GM18526 (cell line): Measurements from ENCODE around the gene TTBK1.

Source experiments
- POLR2A ChIP-seq: IDR thresholded peaks from 3 replicates; pipeline ENCODE4 v1.6.1; 2011; ENCODE audit not compliant: insufficient read length; ENCODE audit errors: extremely low read depth

The TTBK1 gene

DNA sequence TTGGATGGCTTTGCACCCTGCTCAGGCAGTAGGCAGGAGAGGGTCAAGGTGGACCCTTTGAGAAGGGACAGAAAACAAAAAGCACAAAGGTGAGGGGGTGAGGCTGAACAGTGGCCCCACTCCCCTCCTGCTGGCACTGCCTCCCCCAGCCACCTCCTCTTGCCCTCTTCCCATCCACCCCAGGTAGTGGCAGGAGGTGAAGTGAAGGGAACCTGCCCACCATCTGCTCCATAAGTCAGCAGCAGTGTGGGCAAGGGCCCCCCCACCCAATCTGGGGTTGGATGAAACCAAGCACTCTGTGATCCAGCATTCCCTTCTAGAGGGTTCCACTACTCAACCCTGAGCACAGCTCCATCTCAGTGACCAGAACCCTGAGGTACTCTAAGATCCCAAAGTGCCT lies 28.7 kb downstream of the TTBK1 start:
- no peak for TF ChIP-seq POLR2A

DNA sequence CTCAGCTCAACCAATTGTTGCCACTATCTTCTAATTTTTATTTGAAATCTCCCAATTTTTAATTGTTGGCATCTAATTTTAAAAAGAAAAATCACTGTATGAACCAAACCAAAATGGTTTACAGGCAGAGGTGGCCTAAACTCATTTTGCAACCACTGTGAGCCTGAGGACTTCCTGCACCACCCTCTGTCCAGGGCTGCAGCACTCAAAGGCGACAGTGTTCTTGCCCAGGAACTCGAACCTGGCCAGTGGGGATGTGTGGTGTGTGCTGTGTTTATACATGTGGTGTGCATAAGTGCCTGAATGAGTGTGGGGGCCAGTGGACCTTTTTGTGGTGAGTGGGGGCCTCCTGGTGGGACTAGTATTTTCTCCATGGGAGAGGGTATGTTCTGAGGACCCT lies 30.4 kb downstream of the TTBK1 start:
- TF ChIP-seq POLR2A = no peak

DNA sequence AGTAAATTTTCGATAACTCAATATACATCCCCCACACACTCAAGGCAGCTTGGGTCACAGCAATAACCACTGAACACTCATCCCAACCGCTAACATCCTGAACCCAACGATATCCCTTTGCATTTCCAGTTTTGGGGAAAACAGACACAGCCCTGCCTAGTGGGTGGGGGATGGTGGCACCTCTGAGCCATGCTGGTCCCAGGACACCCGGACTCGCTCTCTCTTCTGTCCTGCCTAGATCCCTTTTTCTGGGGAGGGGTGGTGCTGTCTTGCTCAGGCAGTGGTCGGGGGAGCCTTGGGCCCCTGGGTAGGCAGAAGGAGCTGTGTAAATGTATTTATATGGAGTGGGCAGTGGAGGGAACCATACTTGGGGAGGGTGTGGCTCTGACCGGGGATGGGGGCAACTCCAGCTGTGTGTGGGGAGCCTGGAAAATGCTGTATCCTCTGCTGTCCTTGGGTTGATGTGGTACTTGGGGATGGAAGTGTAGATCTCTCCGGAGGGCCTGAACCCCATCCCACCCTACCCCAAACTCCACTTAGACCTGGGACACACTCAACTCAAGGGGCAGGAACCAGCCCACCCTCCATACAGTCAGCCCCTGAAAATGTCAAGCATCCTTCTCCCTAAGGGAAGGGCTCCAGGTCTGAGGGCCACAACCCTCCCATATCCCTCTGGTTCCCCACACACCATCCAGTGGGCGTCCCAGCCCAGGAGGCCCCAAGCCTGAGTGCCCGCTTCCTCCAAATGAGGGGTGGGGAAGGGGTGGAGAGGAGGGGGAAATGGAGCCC lies 31.0 kb downstream of the TTBK1 start:
- no peak for TF ChIP-seq POLR2A

- no peak for TF ChIP-seq POLR2A
Observed at GRCh38 chr6:43274916-43275597, 31.8 kb downstream of the TTBK1 start.

GRCh38 chr6:43275801-43276576 lies 32.7 kb downstream of the TTBK1 start:
- TF ChIP-seq POLR2A = no peak

GRCh38 chr6:43276577-43277305 lies 33.5 kb downstream of the TTBK1 start:
- no peak for TF ChIP-seq POLR2A

GRCh38 chr6:43277306-43277642 lies 34.0 kb downstream of the TTBK1 start:
- TF ChIP-seq POLR2A = no peak

GRCh38 chr6:43277643-43278523 lies 34.6 kb downstream of the TTBK1 start:
- no peak for TF ChIP-seq POLR2A

GRCh38 chr6:43278524-43279078 lies 35.3 kb downstream of the TTBK1 start:
- TF ChIP-seq POLR2A = no peak

DNA sequence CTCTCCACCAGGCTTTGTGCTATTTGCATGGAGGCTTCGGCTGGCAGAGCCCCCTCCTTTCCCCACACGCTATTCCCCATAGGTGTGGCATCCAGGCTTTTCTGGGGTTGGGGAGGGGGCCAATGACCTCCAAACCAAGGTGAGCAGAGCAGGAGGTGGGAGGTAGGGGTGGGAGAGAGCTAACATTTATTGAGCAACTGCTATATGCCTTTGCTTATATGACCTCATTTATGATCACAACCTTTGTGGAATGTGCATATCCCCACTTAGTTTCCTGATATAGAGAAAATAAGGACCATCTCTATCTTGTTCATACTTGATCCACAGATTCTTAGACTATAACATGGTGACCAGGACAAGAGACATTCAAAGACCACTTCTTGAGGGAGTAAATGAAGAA lies 37.0 kb downstream of the TTBK1 start:
- no peak for TF ChIP-seq POLR2A

GRCh38 chr6:43282060-43282459 lies 38.8 kb downstream of the TTBK1 start:
- no peak for TF ChIP-seq POLR2A

- TF ChIP-seq POLR2A = no peak
Observed at GRCh38 chr6:43282636-43283513, 39.6 kb downstream of the TTBK1 start.

- TF ChIP-seq POLR2A = no peak
Observed at GRCh38 chr6:43283514-43283901, 40.2 kb downstream of the TTBK1 start.

GRCh38 chr6:43283905-43284304 lies 40.6 kb downstream of the TTBK1 start:
- TF ChIP-seq POLR2A = no peak
